Stimulated activated CD4-positive, alpha-beta T cell treated with anti-CD3 and anti-CD28 coated beads, TNF-alpha, amount 100 ng/mL, for 48 hours (primary cell): ENCODE data around the gene RIBC2.
A peak's percentile ranks its signal among the peaks of the same experiment; 100 is the strongest.
"Not testable (repeated sequence)": the region's sequence is repeated elsewhere in the genome, so short reads cannot be mapped to it uniquely, and the experiment has no call there.

Experiments
- DNase-seq, 3 donors: peaks; one replicate each; pipeline ENCODE4 v3.0.0-alpha.2; 2020; ENCODE audit warnings: low read depth in 3 of 3

Gene RIBC2, protein sequence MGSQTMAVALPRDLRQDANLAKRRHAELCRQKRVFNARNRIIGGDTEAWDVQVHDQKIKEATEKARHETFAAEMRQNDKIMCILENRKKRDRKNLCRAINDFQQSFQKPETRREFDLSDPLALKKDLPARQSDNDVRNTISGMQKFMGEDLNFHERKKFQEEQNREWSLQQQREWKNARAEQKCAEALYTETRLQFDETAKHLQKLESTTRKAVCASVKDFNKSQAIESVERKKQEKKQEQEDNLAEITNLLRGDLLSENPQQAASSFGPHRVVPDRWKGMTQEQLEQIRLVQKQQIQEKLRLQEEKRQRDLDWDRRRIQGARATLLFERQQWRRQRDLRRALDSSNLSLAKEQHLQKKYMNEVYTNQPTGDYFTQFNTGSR

GRCh38 chr22:45413368-45414211 lies at the start of gene RIBC2, which contains the start of gene SMC1B:
TSS of gene RIBC2 (plus strand) at chr22:45413693. CDS start at chr22:45413887, 194 bp downstream.
TSS of gene SMC1B (minus strand) at chr22:45413599. CDS start at chr22:45413567, 32 bp downstream.
- peak; percentile 78 to 85 (median 82) for DNase-seq

DNA sequence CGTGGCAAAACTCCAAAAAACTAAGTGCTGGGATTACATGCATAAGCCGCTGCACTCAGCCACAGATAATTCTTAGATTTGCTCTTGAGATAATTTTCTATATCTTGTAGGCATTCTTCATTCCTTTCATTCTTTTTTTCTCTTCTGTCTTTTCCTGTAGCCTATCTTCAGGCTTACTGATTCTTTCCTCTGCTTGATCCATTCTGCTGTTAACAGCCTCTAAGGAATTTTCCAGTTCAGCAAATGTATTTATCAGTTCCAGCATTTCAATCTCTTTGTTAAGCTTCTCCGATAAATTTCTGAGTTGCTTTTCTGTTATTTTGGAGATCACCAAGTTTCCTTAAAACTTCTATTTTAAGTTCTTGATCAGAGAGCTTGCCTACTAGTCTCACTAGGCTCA lies 46.8 kb upstream of the RIBC2 start:
- DNase-seq, result no peak

DNA sequence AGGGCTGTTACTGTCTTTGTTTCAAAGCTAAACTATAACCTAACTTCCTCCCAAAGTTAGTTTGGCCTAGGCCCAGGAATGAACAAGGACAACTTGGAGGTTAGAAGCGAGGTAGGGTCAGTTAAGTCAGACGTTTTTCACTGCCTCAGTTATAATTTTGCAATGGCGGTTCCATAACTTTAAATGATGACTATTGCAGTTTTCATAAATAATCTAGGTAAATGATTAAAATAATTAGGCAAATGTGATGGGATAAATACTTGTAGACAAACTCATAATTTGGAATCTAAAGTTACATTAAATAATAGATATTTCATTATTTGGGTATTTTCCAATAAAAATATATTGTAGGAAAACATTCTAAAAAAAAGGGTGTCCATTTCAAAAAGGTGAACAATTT lies 39.9 kb upstream of the RIBC2 start:
- not testable (repeated sequence) for DNase-seq

DNA sequence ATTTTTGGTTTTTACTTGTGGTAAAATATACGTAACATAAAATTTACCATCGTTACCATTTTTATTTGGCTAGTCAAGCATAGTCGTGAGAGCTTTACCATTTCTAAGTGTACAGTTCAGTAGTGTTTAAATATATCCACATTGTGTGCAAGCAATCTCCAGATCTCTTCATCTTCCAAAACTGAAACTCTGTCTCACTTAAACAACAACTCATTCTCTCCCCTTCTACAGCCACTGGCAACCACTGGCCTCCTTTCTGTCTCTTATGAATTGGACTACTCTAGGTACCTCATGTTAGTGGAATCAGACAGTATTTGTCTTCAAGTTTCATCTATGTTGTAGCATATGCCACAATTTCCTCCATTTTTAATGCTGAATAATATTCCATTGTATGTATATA lies 37.5 kb upstream of the RIBC2 start:
- DNase-seq, result no peak

GRCh38 chr22:45376703-45377102 lies 36.8 kb upstream of the RIBC2 start:
- DNase-seq, result no peak

DNA sequence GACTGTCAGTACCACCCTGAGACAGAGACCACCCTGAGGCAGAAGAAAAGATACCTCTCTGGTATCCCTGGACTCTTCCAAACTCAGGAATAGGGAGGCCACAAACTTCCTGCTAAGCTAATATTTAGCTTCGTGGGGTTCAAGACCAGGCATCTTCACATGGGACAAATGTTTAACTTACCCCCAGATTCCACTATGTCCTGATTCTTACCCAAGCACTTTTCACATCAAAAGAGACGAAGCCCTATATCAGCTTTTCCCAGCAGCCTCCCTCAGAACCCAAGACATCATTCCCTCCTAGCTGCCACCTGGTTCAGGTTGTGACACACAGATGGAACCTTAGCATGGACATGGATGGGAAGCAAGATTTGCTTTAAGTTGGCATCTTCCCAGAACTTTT lies 32.1 kb upstream of the RIBC2 start:
- DNase-seq, result no peak

- DNase-seq, result no peak
These were observed 23.9 kb upstream of the RIBC2 start for GRCh38 chr22:45389546-45389945.

- DNase-seq, result no peak
These were observed 15.7 kb upstream of the RIBC2 start for GRCh38 chr22:45397806-45398205.

- no peak for DNase-seq
These were observed 15.3 kb upstream of the RIBC2 start for GRCh38 chr22:45398214-45398613.

DNA sequence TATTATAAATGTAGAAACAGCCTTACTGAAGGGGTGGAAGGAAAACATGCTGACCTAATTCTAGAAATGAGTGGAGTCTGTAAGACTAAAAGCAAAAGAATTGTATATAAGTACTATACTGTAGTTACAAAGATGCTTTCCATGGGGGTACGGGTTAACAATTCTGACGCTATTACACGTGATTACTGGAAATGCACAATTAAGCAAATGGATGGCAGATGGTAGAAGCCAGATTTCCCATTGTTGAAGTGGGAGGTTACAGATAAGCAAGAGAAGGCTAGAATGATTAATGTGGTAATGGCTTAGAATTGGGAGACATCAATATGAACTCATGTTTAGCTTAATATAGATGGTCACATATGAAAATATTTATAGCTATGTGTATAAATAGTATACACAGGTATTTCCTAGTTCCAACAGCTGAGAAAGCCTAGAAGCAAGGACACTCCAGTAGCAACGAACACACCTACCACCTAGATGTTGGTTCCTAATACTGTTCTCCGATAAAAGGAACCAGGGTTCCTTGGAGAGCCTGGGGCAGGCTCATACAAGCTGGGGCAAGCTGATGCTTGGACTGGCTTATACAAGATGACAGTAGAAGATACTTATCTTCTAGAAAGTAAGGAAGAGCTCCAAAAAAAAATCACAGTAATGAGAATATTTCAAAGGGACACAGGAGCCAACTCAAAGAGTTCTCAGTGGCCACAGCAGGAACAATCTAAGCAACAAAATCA lies 13.6 kb upstream of the RIBC2 start:
- no peak for DNase-seq

DNA sequence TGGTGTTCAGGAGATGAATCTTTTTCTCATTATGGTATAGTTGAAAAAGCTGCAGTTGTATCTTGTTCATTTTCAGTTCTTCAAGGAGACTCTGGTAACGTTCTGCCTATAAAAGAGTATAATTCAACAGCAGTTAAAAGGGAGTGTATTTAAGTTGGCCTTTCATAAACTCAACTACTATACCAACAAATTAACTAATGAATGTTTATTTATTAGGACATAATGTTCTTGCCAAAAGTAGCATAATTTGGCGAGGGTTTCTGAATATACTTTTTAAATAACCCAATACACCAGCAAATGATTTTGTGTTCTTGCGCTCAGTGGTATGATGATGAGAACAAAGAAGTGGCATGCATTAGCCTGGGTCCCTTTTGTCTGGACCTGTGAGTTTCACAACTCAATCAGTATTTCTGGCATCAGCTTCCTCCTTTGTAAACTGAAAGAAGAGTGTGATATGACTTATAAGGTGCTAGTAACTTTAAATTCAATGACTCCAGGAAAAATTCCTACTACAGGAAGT lies 11.0 kb upstream of the RIBC2 start:
- no peak for DNase-seq

GRCh38 chr22:45407793-45408192 lies 5.7 kb upstream of the RIBC2 start:
- no peak for DNase-seq

DNA sequence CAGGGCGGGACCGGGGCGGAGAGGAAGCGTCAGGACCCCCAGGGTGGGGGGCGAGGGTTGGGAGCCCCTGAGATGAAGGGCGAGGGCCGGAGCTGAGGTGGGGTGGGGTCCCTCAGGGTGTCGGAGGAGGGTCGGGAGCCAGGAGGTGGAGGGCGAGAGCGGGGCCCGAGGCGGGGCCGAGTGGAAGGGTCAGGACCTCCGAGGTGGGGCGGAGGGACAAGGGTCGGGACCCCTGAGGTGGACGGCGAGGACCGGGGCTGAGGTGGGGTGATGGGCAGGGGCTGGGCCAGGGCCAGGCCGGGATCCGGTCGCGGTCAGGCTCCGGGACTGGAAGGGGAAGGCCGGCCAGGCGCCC lies 503 bp upstream of the RIBC2 start:
- no peak for DNase-seq

DNA sequence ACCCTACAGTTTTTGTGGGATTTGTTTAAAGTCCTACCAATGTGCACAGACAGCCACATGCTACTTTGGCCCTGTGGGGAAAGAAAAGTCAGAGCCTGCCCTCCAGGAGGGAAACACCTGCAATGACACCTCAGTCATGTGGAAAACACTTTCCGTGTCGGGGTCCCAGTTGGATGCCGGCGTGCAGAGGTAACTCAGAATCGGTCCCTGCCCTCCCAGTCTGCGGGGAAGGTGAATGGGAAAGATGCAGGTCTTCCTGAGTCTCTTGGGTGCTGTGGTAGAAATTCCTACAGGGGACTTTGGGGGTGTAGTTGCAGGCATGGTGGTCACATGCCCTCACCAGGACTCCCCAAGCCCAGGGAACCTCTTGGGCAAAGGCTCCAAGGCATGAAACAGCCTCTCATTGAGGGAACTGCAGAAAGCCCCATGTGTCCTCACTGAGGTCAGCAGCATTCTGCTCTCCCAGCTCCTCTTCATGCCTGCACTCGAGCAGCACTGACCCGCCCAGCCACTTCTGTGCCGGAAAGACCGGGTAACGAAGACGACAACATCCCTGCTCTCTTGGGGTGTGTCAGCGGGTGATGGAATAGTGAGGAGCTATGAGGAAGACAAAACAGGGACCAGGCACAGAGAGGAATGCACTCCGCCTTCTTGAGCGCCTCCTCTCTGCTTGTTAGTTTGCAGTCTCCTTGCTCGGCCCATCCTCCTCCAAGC lies 4.7 kb downstream of the RIBC2 start:
- no peak for DNase-seq

DNA sequence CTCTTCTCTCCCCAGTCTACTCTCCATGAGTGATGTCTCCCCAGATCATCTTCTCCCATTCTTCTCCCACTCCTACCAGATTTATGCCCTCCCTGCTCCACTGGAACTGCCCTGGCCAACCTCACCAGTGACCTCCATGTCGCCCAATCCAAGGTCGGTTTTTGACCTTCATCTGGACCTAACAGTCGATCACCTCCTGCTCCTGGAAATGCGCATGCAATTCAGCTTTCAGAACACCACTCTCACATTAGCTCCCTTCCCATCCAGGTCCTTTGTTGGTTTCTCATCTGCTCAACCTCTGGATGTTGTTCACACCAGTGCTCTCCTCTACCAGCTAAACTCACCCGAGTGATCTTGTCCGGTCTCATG lies 5.3 kb downstream of the RIBC2 start:
- DNase-seq, result no peak

DNA sequence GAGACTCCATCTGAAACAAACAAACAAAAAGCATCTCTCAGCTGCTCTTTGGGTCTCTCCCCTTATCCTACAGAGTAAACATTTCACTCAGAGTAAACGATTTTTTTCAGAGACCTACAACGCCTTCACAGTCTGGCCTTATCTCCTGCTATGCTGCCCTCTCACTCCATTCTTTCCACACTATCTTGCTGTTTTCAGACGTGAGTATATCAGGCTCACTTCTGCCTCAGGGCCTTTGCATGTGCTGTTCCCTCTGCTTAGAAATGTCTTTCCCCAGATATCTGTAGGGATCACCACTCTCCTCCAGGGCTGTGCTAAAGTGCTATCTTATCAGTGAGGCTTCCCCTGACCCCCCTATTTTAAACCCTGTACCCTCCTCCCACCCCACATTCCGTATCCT lies 6.5 kb downstream of the RIBC2 start:
- no peak for DNase-seq

DNA sequence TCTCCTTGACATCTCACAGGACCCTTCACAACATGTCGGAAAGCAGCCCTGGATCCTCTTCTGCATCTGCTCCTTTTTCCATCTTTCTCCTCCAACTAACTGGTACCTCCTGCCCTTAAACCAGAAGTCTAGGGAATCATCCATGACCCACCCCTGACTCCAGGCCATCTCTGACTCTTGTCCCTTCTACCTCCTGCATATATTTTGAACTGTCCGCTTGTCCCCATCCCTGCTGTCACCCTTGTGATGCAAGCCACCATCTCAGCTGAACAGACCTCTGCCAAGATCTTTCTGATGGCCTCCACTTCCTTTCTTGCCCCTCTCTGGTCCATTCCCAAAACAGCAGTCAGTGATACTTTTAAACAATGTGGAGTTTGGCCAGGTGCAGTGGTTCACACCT lies 7.0 kb downstream of the RIBC2 start:
- no peak for DNase-seq

DNA sequence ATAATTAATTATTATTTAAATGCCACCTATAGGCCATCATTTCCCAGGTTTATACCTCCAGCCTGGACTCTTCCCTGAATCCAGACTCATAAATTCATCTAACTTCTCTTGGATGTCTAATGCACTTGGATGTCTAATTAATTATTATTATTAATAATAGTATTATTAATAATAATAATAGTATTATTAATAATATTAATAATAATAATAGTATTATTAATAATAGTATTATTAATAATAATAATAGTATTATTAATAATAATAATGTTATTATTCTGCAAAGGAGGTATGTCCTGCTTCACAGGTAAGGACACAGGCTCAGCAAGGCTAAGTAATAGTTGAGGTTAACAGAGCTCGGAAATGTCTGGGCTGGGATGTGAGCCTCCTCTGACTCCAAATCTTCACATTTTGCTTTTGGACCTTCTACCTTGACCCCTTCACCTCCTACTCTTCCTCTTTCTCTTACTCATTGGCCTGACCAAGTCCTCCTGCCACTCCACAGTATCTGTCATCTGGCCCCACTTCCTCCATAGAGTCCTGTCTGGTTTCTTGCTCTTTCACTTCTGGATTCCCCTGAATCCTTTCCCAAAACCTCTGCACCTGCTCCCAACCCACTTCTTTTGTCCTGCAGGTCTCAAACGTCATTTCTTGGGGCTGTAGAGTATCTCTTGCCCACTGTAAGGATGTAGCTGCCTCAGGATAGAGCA lies 8.0 kb downstream of the RIBC2 start:
- no peak for DNase-seq

DNA sequence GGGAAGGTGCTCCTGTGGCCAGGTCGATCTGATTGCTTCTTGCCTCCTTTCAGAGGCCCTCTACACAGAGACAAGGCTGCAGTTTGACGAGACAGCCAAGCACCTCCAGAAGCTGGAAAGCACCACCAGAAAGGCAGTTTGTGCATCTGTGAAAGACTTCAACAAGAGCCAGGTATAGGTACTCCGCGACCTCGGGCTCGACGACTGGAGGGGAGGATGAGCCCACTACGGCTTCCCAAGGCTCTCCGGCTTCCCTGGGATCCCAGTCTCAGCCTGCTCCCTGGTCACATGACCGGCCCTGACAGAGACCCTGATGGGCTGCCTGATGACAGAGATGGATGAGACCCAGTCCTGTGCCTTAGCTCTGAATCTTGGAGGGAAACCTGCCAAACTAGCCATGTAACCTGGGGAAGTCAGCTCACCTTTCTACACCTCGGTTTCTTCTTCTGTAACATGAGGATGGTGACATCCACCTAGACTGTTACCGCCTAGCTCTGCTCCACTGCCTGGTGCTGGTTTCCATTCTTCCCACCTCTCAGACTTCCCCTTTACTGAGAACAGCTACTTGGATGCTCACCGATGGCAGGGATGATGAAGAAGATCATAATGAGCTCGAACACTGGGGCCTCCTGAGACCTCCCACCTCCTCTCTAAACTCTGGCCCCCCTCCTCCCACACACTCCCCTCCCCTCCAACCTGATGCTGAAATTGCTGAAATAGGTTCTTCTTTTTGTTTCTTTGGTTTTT lies 8.9 kb downstream of the RIBC2 start:
- no peak for DNase-seq

DNA sequence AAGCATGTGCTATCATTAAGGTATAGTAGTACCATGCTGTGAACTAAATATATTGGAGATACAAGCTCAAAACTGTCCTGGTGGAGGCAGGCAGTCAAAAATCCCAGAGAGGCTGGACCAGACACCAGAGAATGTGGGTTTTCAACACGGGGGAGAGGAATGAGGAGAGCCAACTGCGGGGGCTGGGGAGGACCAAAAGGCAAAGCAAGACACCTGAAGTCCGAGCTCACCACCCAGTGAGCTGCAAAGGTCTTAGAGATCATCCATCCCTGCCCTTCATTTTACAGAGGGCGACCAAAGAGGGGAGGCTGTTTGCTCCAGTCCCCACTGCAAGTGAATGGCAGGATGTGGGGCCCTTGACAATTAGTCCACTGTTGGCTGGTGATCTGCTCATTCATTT lies 10.0 kb downstream of the RIBC2 start:
- DNase-seq, result no peak
